Left lobe of liver (tissue), 2 donors: Measurements from ENCODE around the gene GLP1R. TPM values are rescaled to one million over a fixed set of nuclear protein-coding genes. Genes with fewer than 3 reads are reported as not detected.
A peak's percentile ranks its signal among the peaks of the same experiment; 100 is the strongest.

ENCODE experiments used
- ATAC-seq: fragments of 200-7000 bp; cut with Tn5 transposase; one replicate; pipeline ENCODE4 v1.9.1; 2020; ENCODE audit warnings: mild to moderate bottlenecking, moderate library complexity
- DNase-seq: peaks from one replicate; pipeline ENCODE4 v3.0.0-alpha.2; 2020; ENCODE audit warnings: low spot score
- total RNA-seq: library from RNA; stranded (reverse); gene quantifications from one replicate; pipeline ENCODE4 v1.2.1, GENCODE V29; 2021
- donor health status: DM: no; HTN: no; CAD: no; lungs with moderate emphysema.
- donor health status: DM: no; HTN: yes; CAD: no.

The GLP1R gene
- total RNA-seq, 1 donor from 2014 or later: not detected

DNA sequence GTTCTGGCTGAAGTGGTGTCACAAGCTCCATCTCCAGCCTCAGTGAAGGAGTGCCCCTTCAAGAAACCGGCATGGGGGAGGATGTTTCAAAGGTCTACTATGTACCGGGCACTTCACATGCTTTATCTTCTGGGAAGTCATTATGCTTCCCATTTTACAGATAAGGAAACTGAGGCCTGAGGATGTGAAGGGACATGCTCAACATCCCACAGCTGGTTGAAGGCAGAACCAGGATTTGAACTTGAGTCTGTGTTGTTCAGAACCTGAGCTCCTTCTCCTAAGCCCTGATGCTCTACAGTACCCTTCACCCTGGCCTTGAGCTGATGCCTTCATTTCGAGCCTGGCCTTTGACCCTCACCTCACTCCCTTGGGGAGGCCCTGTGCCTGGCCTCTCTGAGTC lies 13.0 kb downstream of the GLP1R start:
- no peak for ATAC-seq

DNA sequence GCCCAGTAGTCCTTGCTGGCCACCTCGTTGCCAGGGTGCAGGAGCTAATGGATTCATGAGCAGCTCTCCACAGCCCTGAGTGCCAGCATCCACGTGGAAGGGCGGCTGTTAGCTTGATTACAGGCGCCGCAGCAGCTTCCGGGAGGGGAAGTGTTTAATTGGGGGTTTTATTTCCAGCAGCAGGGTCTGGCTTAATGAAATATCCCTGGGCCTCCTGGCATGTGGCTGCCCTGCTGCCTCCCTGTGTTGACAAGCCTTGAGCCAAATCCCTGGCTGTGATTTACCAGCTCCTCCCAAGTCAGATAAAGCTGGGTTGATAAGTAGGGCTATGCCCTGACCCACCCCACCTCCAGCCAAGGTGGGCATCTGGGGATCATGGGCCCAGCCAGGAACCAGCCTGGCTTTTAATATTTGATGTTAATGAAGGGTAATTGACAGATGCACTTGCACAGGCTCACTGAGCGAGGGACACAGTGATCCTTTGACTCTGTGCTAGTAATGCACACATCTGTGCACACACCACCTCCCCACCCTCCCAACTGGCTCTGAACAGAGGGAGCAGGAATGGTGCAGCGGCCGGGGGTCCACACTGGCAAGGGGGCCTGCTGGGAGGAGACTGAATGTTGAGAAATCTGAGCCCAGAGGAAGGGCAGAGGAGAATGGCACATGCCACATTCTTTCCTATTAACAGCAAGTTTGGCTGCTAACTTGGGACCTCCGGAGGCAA lies 13.6 kb downstream of the GLP1R start:
- ATAC-seq: no peak
- DNase-seq: no peak

More for the DNA sequence above, 13.0 kb downstream of the GLP1R start:
- no peak for DNase-seq

GRCh38 chr6:39063526-39063925 lies 14.9 kb downstream of the GLP1R start:
- peak; percentile 85 for ATAC-seq
- DNase-seq: no peak

DNA sequence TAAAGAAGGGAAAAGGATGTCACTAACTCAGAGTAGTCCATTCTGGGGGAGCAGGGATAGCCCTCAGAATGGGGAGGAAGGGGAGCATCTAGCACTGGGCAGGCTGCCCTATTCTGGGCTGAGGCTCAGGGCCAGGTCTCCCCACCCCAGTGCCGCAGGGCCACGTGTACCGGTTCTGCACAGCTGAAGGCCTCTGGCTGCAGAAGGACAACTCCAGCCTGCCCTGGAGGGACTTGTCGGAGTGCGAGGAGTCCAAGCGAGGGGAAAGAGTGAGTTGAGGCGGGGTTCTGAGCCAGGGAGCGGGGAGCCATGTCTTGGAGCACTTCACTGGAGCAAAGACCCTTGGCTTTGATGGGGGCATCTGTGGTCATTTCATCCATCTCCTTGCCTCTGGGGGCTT lies 17.0 kb downstream of the GLP1R start:
- no peak for DNase-seq
- ATAC-seq: no peak

DNA sequence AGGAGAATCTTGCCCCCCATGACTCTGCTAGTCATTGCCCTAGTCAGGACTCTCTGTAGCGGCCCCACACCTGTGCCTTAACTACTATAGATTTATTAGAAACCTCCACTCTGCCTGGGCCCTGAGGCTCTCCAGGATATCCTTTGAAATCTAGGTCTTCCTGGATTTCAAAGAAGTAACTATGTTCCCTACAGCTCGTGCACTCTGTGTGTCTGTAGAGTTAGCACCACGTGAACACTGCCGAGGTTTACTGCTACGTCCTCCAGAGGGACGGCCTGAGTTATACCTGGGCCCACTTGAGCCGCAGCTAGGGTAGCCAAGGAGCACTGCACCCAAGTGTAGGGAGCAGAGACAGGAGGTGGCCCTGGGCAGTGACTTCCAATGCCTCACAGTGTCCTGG lies 19.8 kb downstream of the GLP1R start:
- ATAC-seq: no peak
- no peak for DNase-seq

DNA sequence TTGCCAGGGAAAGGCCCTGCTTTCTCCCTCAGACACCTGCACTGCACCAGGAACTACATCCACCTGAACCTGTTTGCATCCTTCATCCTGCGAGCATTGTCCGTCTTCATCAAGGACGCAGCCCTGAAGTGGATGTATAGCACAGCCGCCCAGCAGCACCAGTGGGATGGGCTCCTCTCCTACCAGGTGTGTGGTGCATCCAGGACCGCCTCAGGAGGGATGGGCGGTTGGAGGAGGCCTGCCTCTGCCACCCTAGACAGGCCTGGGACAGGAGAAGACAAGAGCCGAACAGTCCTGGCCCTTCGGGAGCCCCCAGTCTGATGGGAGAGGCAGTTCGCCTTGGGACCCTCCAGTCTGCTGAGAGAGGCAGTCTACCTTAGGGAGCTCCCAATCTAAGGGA lies 24.2 kb downstream of the GLP1R start:
- ATAC-seq: no peak
- DNase-seq: no peak

GRCh38 chr6:39073471-39074355 lies 25.1 kb downstream of the GLP1R start:
- ATAC-seq (no peak), DNase-seq (no peak)

DNA sequence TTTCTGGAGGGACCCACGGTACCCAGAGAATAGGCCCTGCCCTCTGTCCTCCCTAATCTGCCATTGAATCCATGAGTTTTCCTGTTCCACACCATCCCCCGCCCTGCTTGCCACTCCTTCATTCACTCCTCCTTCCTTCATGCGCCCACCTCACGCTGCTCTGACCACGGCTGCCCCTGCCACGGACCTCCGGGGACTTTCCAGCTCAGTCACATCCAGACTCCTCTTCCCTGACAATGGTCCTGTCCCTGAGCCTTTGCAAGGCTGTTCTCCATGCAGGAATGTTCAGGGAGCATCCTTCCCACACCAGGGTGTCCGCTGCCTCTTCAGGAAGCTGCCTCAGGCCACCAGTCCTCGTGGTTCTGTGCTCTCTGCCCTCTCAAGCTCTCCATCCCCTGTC lies 25.9 kb downstream of the GLP1R start:
- no peak for ATAC-seq
- no peak for DNase-seq

DNA sequence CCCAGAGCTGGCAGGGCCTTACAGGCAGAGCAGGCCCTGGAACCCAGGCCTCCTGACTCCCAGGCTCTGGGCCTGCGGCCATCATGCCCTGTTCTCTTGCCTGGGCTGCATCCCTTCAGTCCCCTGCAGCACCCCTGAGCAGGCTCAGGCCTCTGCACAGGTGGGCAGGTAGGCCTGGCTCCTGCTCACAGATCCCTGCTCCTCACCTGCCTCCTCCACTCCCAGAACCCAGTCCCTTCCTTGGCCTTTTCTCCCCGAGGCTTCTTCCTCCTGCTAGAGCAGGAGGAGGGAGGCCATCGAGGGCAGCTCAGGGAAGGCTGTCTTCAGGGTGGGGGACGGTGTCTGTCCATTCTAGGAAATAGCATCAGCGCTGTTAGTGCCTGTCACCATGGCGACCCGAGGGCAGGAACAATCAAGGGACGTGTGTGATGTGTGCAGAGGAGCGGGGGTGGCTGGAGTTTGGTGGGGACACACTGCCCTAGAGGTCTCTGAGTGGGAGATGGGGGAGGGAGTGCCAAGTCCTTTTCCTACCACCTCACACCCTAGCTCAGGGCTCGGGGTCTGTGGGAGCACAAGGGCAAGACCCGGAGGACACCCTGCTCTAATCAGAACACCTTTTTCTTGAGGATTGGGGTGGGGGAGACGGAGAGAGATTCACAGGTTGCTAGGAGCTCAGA lies 26.6 kb downstream of the GLP1R start:
- DNase-seq (peak; percentile 26), ATAC-seq (no peak)

DNA sequence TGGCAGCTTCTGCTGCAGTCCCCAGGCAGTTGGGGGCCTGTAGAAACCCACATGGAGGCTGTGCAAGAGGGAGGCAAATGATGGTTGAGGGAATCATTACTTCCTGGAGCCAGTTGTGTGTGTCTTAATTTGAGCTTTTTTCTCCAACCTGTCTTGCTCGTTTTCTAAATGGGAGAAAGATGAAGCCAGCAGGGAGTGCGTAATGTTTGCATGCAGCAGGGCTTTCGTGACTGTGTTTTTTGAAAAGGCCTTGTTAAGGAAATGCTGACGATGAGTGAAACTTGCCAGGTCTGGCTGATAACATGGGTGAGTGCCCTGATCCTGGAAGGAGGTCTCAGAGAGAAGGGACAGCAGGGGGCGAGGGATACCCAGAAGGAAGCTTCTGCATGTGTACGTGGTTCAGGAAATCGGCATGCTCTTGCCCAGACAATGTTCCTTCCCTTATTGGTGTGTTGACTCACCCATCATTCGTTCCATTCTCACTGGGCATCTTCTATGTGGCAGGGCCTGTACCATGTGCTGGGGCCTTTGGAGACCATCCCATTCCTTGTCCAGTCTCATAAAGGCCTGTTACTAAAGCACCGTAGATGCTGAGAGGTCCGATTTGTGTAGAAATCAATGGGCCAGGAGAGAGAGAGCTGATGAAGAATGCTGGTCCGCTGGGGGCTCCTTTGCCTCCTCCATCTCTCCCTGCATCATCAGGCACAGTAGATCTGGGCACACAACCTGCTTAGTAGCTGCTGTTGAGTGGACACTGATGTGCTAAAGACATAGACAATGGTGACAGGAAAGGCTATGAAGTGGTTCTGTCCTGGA lies 27.4 kb downstream of the GLP1R start:
- DNase-seq (peak; percentile 12), ATAC-seq (no peak)

DNA sequence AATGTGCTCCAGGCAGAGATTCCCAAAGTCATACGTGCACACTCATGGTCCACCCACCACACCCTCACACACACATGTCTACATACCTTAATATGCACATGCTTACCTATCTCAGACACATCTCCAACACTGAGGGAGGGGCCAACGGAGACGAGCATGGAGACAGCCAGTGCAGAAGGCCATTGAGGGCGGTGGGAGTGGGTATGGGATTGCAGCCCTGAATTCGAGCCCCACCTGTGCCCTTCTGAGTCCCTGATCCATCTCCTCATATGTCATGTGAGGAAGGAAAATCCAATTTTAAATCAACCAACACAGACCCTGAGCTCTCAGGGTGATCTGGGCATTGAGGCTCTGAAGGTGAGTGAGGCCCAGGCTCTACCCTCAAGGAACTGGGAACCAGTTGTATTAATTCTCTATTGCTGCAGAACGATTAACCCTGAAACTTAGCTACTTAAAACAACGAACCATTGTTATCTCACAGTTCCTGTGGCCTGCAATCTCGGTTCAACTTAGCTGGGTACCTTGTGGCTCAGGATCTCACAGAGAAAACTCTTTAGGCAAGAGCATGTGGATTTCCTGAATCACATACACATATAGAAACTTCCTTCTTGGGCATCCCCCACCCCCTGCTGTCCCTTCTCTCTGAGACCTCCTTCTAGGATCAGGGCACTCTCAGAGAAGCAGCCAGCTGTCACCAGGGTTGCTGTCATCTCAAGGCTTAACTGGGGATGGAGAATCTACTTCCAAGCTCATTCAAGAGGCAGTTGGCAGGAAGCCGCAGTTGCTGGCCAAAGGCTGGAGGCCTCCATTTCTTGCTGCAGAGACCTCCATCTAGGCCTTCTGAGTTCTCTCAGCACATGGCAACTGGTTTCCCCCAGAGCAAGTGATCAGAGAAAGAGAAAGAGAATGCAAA lies 28.3 kb downstream of the GLP1R start:
- no peak for ATAC-seq
- peak; percentile 14 for DNase-seq

GRCh38 chr6:39077882-39078594 lies 29.5 kb downstream of the GLP1R start:
- peak; percentile 37 for DNase-seq
- no peak for ATAC-seq

DNA sequence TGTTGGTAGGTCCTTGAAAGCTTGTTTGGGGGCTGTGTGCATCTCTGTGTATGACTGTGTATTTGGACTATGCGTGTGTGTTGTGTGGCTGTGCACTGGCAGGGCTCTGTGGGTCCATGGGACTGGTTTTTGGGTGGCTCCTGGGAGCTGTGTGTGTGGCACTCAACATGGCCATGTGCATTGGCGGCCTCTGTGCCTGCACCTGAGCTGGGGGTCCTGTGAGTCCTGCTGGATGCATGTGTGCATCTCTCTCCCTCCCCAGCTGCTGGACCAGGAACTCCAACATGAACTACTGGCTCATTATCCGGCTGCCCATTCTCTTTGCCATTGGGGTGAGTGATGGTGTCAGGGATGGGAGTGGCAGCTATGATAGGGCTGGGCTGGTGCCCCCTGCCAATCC lies 30.1 kb downstream of the GLP1R start:
- DNase-seq (peak; percentile 22), ATAC-seq (no peak)

DNA sequence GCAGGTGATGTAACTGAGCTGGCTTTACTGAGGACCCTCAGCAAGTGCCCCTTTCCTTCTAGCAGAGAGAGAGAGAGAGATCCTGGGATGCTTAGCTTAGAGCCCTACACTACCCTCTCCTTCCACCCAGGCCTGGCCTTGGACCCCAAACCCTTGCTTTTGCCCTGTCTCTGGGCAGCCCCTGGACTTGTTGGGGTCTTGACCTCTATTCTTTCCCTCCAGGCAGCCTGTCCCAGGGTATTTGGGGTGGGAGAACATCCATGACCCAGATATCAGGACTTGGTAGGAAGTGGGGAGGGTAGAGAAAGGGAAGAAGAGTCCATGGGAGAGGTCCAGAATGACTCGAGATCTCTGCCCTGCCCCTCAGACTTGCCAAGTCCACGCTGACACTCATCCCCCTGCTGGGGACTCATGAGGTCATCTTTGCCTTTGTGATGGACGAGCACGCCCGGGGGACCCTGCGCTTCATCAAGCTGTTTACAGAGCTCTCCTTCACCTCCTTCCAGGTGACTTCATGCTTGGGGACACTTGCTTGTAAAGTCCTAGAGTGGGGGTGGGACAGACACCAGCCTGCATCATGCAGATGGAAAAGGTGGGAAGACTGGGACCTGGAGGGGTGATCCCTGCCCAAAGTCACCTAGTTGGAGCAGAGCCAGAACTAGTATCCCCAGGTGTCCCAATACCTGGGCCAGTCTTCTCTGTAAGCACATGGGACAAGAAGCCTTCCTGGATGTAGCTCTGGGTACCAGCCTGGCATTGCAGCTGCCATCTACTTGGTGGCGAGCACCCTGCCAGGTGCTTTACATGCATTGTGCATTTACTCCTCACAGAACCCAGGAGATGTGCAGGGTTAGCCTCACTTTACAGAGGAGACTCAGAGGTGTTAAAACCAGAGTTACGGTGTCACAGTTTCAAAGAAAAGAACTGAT lies 30.9 kb downstream of the GLP1R start:
- ATAC-seq (no peak), DNase-seq (peak; percentile 30)

DNA sequence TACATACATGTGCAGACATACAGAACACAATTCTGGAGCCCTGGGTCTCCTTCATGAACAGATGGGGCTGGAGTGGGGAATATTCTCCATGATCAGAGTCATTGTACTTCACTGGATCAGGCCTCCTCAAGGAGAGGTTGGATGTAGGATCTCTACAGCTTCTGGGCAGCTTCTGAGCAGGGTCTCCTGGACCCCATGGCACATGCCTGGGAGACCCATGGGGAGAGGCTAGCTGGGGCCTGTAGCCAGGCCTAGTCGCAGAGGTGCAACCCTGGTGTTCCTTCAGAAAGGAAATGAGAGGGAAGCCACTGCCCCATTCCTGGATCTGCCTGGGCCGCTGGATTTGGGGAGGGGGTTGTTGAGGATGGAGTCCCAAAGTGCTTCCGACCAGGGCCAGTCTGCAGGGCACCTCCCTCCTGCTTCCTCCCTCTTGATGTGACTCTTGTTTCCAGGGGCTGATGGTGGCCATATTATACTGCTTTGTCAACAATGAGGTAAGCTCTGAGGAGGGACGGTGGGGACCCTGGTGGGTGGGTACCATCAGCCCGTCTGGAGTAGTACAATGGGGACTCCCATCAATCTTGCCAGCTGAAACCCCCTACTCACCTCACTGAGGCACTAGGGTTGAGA lies 31.8 kb downstream of the GLP1R start:
- DNase-seq: peak; percentile 28
- ATAC-seq: no peak

DNA sequence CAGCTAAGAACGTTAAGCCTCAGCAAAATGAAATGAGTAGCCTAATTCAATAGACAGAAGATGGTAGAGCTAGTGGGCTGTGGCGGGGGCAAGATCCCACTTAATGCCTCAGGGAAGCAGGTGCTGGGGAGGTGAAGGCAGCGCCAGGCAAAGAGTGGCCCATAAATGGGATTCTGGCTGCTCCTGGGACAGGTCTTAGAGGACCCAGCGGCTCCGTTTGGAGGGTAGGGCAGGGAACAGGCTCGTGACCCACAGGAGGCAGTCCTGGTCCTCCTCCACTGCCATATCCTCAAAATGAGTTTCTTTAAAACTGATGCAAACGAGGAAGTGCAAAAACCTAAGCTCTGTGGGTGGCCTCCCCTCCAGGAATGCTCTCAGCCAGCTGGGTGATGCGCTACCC lies 33.7 kb downstream of the GLP1R start:
- ATAC-seq: no peak

GRCh38 chr6:39083231-39083634 lies 34.7 kb downstream of the GLP1R start:
- ATAC-seq (no peak), DNase-seq (no peak)

More for the DNA sequence above, 33.7 kb downstream of the GLP1R start:
- DNase-seq: no peak
